Vagina (tissue), 2 donors: ENCODE measurements around the gene SAMD4B.

ENCODE experiments used
- CTCF ChIP-seq, 3 experiments: fragments of 450-650 bp in 2 of 3; fragments of 200-600 bp in 1 of 3; sonication (generic) in 1 of 3; IDR thresholded peaks; one replicate each; pipeline ENCODE4 v1.5.1; 2017 to 2019; ENCODE audit warnings: antibody characterized with exemption in 3 of 3, mild to moderate bottlenecking in 2 of 3, moderate library complexity in 2 of 3
- POLR2AphosphoS5 ChIP-seq, 2 donors: sonication (generic); formaldehyde crosslinking; IDR thresholded peaks; one replicate each; pipeline ENCODE4 v1.9.0; 2017; ENCODE audit warnings: antibody characterized with exemption in 2 of 2, mild to moderate bottlenecking in 2 of 2, low read depth in 1 of 2; ENCODE audit not compliant: insufficient read depth in 1 of 2

- TF ChIP-seq CTCF (IDR thresholded peaks at IDR 0.05): no peak
- TF ChIP-seq POLR2AphosphoS5 (IDR thresholded peaks at IDR 0.05; ENCODE audit: insufficient read depth in 1 of 2, low read depth in 1 of 2): no peak
Measured at GRCh38 chr19:39299404-39299803, 42.8 kb upstream of the SAMD4B start.
